HG03354 (cell line): ENCODE results near the gene FOXP3.

Source experiments
- ATAC-seq: cut with Tn5 transposase; IDR thresholded peaks from one replicate; pipeline ENCODE4 v1.9.1; 2021; ENCODE audit warnings: mild to moderate bottlenecking; ENCODE audit not compliant: unreplicated experiment, poor library complexity, severe bottlenecking

Gene FOXP3

DNA sequence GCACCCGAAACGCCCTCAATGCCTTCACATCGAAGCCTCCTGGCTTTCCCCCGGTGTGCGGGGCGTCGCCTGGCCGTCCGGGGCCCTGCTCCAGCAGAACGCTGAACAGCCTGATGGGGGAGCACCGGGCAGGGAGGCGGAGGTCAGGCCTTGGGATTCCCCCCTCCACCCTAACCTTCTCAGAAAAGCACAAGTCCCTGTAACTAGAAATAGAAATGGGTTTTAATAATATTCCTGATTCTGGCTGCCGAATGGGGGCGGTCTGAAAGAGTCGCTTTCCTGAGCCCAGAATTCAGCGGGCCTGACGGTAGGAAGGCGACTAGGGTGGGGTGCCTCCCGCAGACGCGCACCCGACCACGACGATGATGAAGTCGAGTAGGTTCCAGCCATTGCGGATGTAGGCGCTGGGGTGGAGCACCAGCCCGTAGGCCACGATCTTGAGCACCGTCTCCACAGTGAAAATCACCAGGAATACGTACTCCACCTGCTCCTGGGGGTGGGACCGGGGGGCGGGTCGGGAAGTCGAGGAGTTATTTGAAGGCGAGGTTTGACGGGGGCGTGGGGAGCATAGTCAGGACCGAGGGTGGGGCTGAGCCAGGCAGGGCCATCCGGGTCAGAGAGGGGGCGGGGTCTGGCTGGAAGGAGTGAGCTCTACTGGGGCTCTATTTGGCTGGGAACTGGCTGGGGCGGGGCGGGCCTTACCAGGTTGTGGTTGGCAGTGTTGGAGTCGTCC lies 33.8 kb downstream of the FOXP3 start:
- peak; percentile 59 for ATAC-seq

- no peak for ATAC-seq
These were observed 36.3 kb downstream of the FOXP3 start for GRCh38 chrX:49228185-49228584.

DNA sequence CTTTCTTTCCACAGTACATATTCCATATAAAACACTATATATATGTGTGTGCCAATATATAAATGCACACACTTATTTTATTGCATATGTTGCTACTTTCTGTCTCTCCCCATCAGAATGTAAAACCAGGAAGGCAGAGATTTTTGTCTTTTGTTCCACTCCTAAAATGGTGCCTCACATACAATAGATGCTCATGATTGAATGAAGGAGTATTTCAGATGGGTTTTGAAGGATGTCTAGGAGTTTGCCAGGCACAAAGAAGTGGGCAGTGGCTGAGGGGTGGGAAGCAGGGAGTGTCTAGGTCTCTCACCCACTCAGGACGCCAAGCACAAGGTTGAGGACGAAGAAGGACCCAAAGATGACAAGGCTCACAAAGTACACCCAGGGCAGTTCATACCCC lies 36.8 kb downstream of the FOXP3 start:
- no peak for ATAC-seq

DNA sequence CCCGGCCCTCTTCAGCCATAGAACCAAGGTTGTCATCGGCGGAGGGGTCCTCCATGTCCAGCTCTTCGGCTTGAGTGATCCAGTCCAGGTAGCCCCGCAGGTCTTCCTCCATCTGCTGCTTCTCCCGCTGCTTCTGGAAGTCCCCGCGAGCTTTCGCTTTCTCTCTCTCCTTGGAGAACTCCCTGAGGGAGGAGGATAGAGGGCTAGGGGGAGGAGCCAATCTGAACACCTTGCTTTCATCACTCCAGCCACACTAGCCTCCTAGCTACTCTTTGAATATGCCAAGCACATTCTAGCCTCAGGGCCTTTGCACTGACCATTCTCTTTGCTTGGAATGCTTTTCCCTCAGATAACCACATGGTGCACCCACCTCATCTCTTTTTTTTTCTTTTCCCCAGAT lies 37.6 kb downstream of the FOXP3 start:
- no peak for ATAC-seq

DNA sequence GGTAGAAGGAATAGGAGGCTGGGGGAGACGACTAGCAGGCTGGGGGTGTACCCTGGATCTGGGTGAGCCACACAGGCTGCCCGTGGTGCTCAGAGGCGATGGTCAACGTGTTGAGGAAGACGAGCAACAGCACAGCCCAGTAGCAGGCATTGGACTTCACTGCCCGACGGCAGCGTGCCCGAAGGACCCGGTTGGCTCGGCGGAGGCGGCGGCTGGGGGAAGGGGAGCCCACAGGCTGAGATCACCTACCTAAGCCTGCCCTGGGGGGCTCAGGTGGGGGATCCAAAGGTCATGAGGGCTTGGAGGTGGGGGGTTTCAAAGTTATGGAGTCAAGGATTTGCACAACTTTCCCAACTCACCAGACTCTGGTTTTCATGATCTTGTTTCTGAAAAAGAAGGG lies 38.7 kb downstream of the FOXP3 start:
- ATAC-seq, result no peak

DNA sequence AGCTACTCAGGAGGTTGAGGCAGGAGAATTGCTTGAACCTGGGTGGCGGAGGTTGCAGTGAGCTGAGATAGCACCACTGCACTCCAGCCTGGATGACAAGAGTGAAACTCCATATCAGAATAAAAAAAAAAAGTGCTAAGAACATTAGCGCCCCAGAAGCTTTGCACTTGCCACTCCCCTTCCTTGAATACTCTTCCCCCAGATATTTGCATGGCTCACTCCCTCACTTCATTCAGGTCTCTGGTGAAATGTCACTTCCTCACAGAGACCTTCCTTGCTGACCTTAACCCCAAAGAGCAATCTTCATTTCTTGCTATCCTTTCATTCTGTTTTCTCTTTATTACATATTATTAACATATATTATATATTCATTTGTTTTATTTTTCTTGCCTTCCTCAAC lies 42.6 kb downstream of the FOXP3 start:
- ATAC-seq, result no peak

- ATAC-seq, result no peak
These were observed 44.4 kb downstream of the FOXP3 start for GRCh38 chrX:49220100-49220499.

DNA sequence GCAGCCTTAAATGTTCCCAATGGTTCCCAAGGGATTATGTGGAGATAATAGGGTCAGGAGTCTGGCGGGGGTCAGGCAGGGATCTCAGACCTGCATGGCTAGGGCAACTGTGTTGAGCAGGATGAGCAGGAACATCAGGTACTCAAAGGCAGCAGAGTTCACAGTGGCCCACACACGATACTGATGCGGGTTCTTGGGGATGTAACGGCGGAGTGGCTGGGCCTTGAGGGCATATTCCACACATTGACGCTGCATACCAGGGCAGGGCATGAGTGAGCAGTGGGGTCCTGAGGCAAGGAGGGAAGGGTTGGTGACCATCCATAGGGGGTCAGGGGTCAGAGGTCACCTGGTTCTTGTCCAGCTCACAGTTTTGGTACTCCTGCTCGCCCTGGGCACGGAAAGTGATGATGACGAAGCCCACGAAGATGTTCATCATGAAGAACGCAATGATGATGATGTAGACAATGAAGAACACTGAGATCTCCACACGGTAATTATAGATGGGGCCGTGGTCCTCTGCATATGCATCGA lies 49.4 kb downstream of the FOXP3 start:
- no peak for ATAC-seq

GRCh38 chrX:49214416-49214815 lies 50.1 kb downstream of the FOXP3 start:
- no peak for ATAC-seq

GRCh38 chrX:49212861-49213260 lies 51.6 kb downstream of the FOXP3 start:
- no peak for ATAC-seq

DNA sequence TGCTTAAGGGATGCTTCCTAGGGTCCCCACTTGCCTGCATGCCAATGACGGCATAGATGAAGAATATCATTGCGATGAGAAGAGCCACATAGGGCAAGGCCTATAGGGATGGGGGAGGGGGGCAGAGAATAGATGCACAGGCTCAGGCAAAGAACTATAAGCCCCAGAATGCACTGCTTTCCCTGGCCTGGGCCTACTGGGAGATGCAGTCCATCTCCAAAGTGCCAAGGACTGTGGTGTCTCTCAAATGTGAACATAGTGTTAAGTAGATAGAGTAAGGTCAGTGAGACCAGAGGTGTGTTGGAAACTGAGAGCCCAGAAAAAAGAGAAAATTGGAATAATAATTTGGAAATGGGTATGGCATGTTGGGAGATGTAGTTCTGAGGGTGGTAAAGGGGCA lies 52.3 kb downstream of the FOXP3 start:
- no peak for ATAC-seq

GRCh38 chrX:49211074-49211473 lies 53.4 kb downstream of the FOXP3 start:
- no peak for ATAC-seq

DNA sequence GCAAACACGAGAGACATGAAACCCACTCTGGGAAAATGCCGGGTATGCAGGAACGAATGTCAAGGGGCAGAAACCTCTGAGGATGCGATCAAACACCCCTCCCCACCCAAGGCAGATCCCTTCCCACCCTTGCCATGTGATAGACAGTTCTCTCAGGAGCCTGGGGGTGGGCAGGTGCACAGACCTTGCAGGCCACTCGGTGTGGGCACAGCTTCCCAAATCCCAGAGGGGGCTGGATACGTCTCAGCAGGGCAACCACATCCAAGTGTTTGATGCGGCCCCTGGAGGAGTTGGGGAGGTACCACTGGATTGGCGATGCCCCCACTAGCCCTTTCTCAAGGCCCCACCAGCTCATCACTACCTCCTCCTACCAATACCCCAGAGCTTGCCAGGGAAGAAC lies 54.1 kb downstream of the FOXP3 start:
- ATAC-seq, result no peak

DNA sequence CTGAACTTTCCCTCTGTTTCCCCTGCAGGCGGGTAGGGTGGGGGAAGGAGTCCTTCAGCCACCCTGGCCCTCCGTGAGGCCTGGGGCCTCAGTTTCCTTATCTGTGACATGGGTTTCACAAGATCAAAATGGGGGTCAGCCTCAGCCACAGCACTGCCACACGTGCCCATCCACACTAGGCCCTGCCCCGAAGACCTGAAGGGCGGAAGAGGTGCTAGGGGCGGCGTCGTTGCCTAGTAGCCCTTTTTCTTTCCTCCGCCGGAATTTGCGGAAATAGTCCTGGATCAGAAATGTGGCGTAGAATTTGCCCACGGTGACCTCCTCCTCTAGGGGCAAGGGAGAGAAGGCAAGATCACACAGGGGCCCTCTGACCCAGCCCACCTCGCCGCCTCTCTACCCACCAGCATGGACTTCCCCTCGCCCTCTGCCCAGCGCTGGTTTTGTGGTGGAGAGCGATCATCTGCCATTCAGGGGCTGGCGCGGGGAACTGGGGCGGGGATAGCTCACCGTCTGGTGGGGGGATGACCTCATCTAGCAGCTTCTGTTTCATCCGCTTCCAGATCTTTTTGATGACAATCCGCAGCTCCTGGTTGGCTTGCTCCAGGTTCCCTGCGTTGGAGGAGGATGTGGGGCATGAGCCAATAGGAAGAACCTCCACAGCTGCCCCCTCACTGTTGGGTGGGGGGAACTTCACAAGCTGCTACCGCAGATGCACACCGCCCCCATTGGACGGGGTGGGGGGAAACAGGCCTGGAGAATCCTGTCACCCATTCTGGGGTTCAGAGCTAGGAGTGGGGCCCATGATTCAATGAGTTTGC lies 54.9 kb downstream of the FOXP3 start:
- ATAC-seq, result no peak

GRCh38 chrX:49208399-49208798 lies 56.1 kb downstream of the FOXP3 start:
- no peak for ATAC-seq

GRCh38 chrX:49206543-49206942 lies 58.0 kb downstream of the FOXP3 start:
- ATAC-seq, result no peak

GRCh38 chrX:49205443-49205842 lies 59.1 kb downstream of the FOXP3 start:
- no peak for ATAC-seq

DNA sequence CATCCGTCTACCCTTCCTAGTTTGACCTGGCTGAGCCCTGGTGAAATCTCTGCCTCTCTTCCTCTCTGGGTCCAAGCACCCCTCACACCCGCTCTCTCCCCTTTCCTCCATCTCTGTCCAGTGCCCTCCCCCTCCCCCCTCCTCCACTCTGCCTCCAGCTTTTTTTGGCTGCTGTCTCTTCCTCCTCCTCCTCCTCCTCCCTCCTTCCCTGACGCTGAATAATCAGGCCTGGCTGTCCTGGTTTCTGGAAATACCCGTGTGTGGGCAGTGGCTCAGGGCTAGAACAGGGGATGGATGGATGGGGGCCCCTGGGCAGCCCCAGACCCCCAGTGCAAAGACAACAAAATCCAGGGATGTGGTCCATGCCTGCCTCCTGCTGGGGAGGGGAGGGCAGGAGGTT lies 59.8 kb downstream of the FOXP3 start:
- no peak for ATAC-seq

DNA sequence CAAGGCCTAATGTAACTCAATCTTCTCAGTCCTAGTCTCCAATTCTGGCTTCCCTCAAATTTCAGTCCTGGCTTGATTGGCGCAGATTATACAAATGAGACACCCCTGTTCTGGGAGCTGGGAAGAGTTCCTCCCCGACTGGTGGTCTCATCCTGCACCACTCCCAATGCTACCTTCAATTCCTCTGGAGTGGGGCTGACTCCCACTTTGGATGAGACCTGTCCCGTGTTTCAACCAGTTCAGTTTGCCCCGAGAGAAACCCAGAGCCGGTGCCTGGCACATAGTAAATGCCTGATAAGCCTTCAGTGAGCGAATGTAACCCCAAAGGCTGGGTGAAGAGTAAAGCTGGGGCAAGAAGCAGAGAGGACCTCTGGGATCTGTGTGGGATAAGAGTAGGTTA lies 60.5 kb downstream of the FOXP3 start:
- no peak for ATAC-seq

DNA sequence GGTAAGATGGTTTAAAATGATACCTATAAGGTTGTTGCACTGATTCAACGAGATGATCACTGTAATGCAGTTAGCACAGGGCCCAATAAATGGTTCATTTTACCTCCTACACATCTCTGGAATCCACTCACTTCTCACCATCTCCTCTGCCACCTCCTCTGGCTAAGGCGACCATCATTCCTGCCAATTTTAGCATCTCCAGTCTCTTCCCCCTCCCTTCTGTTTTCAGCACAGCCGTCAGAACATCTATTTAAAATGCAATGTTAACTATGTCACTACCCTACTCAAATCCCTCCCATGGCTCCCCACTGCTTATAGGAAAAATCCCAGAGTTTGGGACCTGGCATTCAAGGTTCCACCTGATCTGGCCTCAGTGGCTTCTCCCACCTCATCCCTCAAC lies 61.0 kb downstream of the FOXP3 start:
- ATAC-seq, result no peak

GRCh38 chrX:49202022-49202421 lies 62.5 kb downstream of the FOXP3 start:
- no peak for ATAC-seq
